HG03196 (cell line): ENCODE data around the gene CSGALNACT2.
"Not testable (repeated sequence)": the region's sequence is repeated elsewhere in the genome, so short reads cannot be mapped to it uniquely, and the experiment has no call there.

ENCODE experiments used
- ATAC-seq: cut with Tn5 transposase; IDR thresholded peaks from one replicate; pipeline ENCODE4 v1.9.1; 2021; ENCODE audit not compliant: unreplicated experiment

CSGALNACT2 gene

DNA sequence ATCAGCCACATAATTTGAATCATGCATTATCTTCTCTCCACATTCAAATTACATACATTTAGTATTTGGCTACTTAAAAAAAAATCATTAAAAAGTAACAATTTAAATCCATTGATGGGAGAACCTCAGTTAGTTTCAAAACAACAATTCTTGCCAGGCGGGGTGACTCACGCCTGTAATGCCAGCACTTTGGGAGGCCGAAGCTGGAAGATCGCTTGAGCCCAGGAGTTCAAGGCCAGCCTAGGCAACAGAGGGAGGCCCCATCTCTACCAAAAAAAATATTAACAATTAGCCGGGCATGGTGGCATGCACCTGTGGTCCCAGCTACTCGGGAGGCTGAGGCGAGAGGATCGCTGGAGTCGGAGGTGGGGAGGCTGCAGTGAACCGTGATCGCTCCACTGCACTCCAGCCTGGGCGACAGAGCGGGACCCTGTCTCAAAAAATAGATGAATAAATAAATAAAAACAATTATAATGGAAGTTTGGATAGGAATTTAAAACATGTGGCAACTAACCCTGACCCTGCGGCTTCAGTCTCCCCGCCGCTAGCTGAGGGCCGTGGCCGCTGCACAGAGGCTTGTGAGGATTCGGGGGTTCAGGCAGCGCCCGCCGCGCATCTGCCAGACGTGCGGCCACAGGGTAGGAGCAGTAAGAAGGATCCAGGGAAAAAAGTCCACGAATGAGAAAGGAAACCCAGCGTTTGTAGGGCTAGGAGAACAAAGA lies 1.1 kb upstream of the CSGALNACT2 start:
- no peak for ATAC-seq

DNA sequence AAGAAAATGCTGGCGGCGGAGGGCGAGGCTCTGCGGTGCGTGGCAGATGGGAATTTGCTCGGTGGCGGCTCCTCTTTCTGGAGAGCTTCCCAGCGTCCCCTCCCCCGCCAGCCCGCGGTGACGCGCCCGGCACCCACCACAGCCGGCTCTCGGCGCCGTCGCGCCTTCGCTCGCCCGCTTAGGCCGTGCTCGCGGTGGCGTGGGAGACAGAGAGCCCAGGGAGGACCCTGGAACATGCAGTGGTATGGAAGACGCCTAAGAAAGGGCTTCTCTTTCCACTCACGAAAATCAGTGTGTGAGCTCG lies 576 bp upstream of the CSGALNACT2 start:
- no peak for ATAC-seq

DNA sequence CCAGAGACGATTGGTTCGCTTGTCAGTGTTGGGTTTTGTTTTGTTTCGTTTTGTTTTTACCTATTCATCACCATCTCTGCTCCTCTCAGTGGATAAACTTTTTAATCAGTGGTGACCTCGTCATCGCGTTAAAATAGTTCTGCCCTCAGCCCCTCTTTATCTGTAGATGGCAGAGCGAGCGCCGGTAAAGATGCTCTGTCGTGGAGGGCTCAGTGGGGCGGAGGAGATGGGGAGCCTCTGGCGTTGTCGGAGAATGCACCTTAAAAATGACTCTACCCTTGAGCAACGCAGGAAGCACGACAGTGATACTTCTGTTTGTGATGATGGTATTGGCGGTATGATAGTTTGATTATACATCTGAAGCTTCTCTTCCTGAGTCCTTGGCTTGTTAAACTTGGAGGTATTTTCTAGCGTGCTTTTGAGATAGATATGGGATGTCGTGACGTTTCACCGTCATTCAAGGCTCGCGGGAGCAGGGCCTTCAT lies 554 bp downstream of the CSGALNACT2 start:
- ATAC-seq: peak; percentile 34

DNA sequence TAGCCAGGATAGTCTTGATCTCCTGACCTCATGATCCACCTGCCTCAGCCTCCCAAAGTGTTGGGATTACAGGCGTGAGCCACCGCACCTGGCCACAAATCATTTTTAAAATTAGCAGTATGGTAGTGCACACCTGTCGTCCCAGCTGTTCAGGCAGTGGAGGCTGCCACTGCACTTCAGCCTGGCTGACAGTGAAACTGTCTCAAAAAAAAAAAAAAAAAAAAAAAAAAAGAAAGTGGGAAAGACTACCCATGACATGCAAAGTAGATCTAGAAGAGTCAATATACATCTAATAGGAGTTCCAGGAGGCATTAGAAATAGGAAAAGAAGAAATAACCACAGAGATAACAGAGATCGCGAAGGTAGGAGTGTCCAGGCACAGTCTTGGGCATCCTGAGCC lies 3.2 kb downstream of the CSGALNACT2 start:
- no peak for ATAC-seq

DNA sequence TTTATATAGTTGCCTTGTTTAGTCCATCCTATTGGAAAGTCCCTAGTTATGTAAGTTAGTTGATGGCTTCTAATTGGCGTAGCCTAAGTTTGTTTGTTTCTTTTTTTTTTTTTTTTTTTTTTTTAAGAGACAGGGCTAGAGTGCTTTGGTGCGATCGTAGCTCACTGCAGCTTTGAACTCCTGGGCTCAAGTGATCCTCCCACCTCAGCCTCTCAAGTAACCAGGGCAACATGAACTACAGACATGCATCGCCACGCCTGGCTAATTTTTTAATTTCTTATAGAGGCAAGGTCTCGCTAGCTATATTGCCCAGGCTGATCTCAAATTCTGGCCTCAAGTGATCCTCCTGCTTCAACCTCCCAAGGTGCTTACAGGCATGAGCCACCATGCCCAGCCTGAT lies 7.1 kb downstream of the CSGALNACT2 start:
- ATAC-seq: no peak

DNA sequence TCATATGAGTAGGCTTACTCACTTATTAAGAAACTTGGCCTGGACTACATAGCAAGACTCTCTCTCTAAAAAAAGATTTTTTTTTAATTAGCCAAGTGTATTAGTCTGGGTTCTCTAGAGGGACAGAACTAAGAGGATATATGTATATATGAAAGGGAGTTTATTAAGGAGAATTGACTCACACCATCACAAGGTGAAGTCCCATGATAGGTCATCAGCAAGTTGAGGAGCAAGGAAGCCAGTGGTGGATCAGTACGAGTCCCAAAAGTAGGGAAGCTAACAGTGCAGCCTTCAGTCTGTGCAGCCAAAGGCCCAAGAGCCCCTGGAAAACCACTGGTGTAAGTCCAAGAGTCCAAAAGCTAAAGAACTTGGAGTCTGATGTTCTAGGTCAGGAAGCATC lies 7.7 kb downstream of the CSGALNACT2 start:
- not testable (repeated sequence) for ATAC-seq

DNA sequence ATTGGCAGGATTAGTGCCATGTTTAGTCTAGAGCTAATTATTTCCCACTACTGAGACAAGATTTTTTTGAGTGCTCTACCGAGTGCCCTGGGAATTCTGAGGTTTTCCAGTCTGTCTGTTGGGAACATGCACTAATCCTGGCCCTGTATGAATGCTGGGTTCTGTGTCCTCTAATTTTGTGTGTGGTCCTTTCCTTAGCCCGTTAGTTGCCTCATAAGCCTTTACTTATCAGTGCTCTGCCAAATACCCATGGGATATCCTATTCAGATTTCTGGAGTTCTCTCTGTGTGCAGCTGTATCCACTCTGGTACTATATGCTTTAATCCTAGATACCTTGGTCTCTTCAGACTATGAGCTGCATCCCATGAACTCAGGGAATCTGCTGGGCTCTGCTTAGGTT lies 13.1 kb downstream of the CSGALNACT2 start:
- ATAC-seq: no peak

DNA sequence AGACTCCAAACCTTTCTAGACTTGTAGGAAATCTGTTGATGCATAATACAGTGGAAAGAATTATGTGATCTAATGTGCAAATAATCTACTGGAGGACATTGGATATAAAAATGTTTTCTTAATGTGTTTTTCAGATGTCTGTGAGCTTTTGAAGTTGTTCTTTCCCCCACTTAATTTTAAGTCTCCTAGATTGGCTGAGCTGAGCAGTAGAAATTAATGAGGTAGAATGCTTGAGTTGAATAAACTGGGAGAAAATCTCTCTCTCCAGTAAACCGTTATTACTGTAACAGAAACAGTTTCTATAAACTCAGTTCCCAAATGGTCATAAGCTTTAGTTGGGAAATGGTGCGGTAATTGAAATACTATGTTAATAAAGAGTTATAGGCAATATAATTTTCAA lies 15.7 kb downstream of the CSGALNACT2 start:
- ATAC-seq: no peak

DNA sequence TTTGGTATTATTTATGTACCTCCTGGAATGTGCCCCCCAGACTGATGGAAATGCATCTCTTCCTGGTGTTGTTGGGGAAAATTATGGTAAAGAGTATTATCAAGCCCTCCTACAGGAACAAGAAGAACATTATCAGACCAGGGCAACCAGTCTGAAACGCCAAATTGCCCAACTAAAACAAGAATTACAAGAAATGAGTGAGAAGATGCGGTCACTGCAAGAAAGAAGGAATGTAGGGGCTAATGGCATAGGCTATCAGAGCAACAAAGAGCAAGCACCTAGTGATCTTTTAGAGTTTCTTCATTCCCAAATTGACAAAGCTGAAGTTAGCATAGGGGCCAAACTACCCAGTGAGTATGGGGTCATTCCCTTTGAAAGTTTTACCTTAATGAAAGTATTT lies 17.0 kb downstream of the CSGALNACT2 start:
- no peak for ATAC-seq

DNA sequence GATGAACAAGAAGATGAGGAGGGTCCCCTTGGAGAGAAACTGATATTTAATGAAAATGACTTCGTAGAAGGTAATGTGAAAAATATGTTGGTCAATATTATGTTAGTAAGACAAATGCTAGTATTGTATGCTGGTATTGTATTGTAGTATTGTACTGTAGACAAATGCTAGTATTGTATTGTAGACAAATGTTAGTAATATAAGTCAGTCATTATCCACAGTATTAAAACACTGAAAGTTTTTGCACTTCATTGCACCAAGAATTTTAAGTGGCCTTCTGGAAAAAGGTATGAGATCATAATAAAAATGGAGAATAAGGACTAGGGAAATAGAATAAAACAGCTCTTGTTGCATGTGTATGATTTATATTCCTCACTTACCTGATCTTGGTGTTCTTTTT lies 17.5 kb downstream of the CSGALNACT2 start:
- no peak for ATAC-seq

DNA sequence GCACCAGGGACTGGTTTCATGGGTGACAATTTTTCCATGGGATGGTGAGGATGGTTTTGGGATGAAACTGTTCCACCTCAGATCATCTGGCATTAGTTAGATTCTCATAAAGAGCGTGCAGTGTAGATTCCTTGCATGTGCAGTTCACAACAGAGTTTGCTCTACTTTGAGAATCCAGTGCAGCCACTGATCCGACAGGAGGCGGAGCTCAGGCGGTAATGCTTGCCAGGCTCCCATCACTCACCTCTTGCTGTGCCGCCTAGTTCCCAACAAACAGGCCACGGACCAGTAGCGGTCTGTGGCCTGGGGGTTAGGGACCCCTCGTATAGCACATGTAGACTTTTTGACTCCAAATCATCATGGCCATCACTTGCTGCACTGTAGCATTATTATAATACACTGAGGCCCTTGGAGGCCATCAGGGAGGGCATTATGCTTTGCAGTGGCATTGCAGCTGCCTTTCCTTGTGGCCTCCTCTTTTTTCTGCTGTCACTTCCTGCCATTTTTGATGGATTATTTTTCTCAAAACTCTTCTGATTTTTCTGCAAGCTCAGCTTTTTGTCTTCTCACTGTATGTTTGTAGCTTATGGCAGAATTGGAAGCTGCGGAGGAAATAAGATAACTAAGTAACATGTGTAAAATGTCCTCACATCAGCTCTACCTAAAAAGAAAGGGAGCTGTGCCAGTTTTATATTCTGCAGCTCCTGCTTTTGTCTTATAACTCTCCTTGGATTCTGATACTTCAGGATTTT lies 18.5 kb downstream of the CSGALNACT2 start:
- no peak for ATAC-seq

DNA sequence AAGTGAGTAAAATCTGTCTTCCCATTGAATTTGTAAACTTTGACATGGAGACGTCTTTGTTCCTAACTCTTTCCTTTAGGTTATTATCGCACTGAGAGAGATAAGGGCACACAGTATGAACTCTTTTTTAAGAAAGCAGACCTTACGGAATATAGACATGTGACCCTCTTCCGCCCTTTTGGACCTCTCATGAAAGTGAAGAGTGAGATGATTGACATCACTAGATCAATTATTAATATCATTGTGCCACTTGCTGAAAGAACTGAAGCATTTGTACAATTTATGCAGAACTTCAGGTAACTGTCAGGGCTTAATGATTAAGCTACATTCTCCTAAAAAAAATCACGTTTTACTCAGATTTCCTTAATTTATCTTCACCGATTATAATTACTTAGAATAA lies 20.4 kb downstream of the CSGALNACT2 start:
- ATAC-seq: no peak

DNA sequence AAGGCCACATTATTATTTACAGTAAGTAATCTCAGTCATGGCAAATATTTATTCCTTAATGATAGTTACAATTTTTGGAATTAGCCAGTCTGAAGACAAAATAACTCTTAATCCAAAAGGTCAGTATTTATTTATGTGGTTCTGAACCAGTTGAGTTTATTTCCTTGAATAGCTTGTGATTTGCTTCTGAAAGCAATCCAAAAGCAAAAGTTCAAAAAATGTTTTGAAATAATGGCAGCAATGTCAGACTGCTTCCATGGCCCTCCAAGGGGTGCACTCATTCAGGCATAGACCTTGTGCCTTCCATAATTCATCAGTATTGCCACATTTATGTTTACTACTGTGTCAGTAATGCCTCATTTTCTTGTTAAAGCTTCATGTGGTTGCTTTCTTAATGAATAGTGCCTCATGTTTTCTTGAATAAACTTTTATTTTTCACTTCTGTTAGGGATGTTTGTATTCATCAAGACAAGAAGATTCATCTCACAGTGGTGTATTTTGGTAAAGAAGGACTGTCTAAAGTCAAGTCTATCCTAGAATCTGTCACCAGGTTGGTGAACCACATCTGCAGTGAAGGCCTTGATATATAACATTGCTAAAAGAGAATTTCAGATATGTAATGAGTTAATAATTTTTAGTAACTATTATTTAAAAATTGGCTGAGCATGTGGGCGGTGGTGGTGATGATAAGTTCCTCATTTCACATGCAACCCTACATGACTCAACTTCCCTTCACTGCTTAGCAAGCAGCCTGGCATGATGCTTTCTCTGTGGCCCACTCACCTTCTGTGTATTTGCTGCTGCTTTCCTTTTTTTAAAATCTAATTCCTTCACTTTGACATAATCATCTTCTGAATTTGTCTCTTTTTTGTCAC lies 22.0 kb downstream of the CSGALNACT2 start:
- ATAC-seq: peak; percentile 62

DNA sequence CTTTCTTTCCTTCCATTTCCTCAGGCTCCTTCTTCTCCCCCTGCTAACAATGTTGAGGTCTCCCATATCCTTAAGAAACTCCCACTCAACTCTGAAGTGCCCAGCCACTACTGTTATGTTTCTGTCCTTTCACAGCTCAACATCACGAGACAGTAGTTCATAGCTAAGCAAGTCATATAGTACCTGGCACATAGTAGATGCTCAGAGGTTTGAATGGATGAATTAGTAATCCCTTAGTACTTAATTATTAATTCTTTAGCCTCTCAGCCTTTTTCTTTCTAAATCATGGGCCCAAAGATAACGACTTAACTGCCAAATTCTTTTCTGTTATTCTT lies 22.6 kb downstream of the CSGALNACT2 start:
- ATAC-seq: peak; percentile 85

DNA sequence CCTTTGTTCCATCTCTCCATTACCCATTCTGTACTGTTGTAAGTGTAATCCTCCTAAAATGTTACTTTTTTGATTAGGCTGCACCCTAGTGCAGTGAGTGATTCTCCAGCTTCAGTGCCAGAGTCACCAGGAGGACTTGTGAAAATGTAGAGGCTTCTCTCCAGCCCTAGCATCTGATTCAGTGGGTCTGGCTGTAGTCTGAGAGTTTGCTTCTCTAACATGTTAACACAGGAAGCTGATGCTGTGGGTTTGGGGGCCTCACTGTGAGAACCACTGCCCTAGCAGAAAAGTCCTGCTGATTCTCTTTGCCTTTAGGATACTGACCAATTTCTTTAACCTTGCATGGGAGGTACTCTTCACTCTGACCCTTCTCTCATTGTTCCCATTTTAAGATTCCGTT lies 24.4 kb downstream of the CSGALNACT2 start:
- ATAC-seq: no peak

DNA sequence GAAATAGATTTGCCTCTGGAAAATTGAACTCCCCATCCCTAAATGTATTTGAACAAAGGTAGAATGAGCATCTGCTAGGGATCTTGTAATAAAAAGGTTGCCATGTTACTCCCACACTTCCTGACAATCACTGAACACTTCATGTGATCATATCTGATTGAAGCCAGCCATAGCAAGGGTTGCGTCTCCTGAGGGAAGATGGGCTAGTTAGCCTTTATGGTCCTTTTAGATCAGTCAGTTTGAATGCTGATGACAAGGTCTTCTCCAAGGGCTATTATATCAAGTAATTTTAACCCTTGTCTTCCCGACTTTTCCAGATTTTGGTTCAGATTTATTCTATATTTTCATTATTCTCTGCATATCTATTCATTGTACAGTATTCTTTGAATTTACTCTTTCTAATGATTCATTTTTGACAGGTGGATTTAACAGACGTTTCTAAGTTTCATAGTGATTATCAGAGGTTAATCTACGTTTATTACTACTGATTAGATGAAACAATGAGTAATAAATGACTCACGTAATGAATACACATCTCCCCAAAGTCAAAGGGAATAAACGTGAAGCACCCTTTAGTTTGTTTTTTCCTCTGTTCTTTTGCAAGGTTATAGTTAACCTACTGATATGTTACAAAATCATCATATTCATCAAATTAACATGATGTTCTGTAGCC lies 28.1 kb downstream of the CSGALNACT2 start:
- no peak for ATAC-seq

DNA sequence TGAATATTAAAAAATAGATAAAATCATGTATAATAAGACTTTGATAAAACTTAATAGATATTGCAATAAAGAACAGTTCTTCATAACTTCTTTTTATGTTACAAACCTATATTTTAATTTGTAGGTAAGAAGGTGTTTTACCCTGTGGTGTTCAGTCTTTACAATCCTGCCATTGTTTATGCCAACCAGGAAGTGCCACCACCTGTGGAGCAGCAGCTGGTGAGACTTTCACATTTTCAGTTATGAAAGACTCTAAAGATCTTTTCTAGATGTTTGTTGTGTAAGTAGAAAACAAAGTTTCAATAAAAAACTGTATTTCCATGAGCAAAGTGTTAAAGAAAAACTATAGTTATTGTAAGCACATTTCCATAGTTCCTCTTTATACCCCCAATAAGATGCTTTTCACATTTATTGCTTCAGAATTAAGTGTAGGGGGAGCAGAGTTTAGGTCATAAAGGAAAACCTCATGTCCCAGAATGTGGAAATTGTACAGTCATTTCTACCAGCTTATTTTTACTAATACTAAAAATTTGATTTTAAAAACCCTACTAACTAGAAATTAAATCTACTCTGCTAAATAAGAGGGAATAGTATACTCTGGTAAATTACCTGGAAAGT lies 28.7 kb downstream of the CSGALNACT2 start:
- ATAC-seq: peak; percentile 74

DNA sequence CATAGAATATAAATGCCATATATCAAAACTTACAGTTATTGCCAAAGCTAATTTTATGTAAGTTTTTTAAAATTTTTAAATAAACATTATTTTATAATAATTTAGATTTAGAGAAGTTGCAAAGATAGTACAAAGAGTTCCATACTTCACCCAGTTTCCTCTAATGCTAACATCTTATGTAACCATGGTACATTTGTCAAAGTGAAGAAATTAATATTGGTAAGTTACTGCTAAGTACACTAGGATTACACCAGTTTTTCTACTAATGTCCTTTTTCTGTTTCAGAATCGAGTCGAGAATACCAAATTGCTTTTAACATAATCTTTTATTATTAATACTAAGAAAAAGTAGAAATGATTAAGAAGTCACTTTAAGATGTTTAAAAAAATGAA lies 29.2 kb downstream of the CSGALNACT2 start:
- ATAC-seq: no peak

DNA sequence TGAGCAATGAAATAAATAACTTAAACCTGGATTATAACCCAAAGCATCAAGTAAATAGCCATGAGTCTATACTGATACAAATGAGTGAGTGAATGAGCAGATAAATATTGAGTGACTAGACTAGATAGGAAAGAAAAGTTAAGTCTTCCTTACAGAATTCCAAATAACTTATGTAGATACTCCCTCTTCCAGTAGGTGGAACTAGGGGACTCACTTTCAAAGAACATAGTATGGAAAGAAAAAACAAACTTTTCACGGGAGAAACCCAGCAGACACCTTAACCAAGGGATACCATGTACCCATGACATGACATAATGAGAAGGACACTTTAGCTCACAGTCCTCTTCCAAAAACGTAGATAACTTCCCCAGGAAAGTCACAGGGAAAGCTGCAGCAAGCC lies 32.2 kb downstream of the CSGALNACT2 start:
- no peak for ATAC-seq

DNA sequence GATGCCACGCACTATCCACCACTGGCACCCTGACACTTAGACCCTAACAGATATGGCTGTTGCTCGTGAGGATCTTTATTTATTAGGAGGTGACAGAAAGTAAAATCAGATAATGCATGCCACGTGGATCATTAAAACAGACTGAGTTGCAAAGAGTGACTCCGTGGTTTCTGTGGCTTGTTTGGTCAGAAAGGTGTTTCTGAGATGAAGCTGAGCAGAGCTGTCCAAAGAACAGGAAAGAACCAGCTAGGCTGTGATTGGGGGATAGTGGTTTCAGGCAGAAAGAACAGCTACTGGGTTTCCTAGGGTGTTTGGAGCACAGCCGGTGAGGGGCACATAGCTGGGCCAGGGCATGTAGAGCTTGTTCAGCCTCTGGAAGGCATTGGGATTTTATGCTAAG lies 34.4 kb downstream of the CSGALNACT2 start:
- no peak for ATAC-seq

DNA sequence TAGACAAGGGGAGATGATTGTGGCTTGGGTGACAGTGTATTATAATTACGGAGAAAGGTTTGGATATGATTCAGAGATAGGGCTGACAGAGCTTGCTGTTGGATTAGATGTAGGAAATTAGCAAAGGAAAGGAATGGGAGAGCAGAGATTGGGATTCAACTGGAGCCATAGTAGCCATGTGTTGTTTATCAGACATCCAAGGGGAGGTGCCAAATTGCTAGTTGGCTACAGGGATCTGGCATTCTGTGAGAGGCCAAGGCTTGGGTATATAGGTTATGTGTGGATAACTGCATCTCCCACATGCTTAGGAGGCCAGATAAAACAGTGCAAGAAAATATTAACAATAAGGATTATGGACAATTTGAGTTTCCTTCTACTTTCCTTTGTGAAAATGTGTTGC lies 34.9 kb downstream of the CSGALNACT2 start:
- ATAC-seq: no peak
